H1 (cell line): ENCODE results near the gene PRPF18. TPM values are rescaled to one million over a fixed set of nuclear protein-coding genes. Genes with fewer than 3 reads are reported as not detected.

Experiments used
- CBX5 ChIP-seq: fragments of 300-800, 300-1000 bp; sonication (generic); IDR thresholded peaks from 2 replicates; pipeline ENCODE4 v1.7.1; 2016; ENCODE audit warnings: antibody characterized with exemption, low read length, low read depth
- EGR1 ChIP-seq: IDR thresholded peaks from 2 replicates; pipeline ENCODE4 v1.6.1; 2011; ENCODE audit warnings: low read depth, low read length, borderline replicate concordance
- polyA plus RNA-seq, 7 experiments: library from polyadenylated mRNA; depleted of rRNA in 3 of 7; stranded (reverse) in 5 of 7; unstranded in 2 of 7; fragments of >200 nt in 5 of 7; fragments of 200-250 nt in 2 of 7; gene quantifications; 1 replicate in 5 of 7; 2 replicates in 1 of 7; 4 replicates in 1 of 7; pipeline versions ENCODE4 v1.2.1 to v1.2.3, GENCODE V29; 2011 to 2013; ENCODE audit warnings: missing spikeins in 2 of 7, mixed read lengths in 2 of 7
- total RNA-seq: library from RNA; stranded (reverse); fragmentation: NEBNext Ultra II Directional; extraction: Animal tissue kit (Norgen Biotek cat#: 25700); gene quantifications from 2 replicates; pipeline ENCODE4 v1.2.1, GENCODE V29; 2021
- TF ChIP-seq, protein P1 (sequence below): IDR thresholded peaks from 2 replicates; pipeline ENCODE4 v1.6.1; 2012; ENCODE audit warnings: low read length, inconsistent platforms

The PRPF18 gene
- total and polyA plus RNA-seq, 2 of the 8 experiments (the other 6 are each of a cell fraction or from before 2014, with no cell fraction given), result 3.8 to 12.6 TPM

DNA sequence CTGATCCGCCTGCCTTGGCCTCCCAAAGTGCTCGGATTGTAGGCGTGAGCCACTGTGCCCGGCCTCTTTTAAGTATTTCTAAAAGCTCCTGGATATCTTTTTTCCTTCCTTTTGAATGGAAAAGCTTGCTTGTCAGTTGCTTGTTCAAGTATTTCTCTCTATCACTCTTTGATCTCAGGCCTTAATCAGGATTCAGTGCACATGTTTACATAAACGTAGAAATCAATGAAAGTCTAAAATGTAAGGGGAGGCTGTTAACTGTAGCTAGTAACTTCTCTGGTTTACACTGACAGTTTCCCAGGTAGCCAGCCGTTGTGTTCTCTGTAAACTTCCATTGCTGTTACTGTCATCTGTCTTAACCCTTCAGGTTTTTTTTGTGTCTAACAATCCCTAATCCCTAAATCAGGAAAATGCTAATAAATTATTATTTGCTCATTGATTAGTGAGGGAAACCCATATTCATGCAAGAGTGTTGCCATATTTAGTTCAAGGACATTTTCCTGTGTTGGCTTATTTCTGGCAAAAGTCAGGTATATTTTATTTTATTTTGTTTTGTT, 1.5 kb upstream of the PRPF18 start (continued):
- TF ChIP-seq, protein P1, sequence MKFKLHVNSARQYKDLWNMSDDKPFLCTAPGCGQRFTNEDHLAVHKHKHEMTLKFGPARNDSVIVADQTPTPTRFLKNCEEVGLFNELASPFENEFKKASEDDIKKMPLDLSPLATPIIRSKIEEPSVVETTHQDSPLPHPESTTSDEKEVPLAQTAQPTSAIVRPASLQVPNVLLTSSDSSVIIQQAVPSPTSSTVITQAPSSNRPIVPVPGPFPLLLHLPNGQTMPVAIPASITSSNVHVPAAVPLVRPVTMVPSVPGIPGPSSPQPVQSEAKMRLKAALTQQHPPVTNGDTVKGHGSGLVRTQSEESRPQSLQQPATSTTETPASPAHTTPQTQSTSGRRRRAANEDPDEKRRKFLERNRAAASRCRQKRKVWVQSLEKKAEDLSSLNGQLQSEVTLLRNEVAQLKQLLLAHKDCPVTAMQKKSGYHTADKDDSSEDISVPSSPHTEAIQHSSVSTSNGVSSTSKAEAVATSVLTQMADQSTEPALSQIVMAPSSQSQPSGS, result no peak
- TF ChIP-seq EGR1 (no peak), CBX5 (no peak)
- TF ChIP-seq, all 59 proteins: peak for 0
